HG03460 (cell line): ENCODE measurements around the gene H19.

Source experiments
- ATAC-seq: cut with Tn5 transposase; IDR thresholded peaks from one replicate; pipeline ENCODE4 v1.9.1; 2021; ENCODE audit not compliant: unreplicated experiment

H19 gene

GRCh38 chr11:1997755-1998154 lies at the start of gene H19:
H19 (minus strand) TSS chr11:1997842.
- no peak for ATAC-seq

DNA sequence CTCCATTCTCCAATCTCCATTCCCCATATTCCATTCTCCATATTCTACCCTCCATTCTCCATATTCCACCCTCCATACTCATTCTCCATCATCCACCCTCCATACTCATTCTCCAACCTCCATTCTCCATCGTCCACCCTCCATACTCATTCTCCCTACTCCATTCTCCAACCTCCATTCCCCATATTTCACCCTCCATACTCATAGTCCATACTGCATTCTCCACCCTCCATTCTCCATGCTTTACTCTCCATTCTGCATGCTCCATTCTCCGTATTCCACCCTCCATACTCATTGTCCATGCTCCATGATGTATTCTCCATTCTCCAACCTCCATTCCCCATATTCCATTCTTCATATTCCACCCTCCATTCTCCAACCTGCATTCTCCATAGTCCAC lies 44.3 kb upstream of the H19 start:
- ATAC-seq: no peak

- ATAC-seq: no peak
Observed at GRCh38 chr11:2041153-2041552, 43.5 kb upstream of the H19 start.

DNA sequence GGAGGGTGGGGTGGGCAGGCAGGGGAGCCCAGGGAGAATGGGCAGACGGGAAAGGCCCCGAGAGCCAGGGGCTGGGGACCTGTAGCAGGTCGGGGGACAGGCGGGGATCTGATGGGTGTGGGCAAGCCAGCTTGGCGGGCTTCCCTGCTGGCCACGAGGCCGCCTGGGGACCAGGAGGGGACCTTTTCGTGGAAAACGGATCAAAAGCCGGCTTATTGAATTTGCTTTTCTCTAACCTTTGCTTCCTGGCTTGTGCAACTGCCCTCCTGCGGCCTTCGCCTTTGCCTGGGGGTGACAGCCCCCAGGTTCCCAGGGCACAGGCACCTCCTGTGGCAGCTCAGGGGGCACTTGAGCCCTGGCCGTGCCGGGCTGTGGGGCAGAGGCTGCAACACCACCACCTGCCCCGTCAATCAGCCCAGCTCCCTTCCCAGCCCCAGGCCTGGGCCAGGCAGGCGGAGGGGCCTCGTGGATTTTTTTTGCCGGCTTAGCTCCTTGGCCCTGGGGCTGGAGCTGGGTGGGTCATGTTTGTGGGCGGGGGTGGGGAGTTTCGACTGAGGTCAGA lies 41.6 kb upstream of the H19 start:
- ATAC-seq: no peak

DNA sequence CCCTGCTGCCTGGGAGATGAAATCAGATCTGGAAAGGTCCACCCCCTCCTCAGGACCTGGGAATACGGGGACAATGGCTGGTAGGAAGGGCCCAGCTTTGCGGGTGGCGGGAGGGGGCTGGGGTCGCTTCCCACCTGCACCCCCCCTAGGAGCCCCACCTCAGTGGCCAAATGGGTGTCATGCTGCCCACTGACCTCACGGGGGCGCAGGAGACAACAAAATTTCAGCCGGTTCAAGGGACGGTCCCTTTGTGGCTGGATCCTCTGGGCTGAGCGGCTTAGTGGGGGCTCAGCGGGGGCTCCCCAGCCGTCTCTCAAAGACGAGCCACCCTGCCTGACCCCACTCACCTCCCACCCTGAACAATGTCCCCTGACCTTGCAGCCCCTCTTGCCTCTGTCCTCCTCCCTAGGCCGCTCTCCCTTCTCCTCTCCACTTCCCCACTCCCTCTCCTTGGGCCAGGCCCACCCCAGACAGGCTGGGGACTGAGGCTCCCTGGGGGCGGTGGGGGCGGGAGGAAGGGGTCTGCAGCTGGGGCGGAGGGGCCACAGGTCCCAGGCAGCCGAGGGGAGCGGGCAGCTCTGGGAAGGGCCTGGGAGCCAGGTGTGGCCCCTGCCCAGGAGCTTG lies 39.3 kb upstream of the H19 start:
- no peak for ATAC-seq

DNA sequence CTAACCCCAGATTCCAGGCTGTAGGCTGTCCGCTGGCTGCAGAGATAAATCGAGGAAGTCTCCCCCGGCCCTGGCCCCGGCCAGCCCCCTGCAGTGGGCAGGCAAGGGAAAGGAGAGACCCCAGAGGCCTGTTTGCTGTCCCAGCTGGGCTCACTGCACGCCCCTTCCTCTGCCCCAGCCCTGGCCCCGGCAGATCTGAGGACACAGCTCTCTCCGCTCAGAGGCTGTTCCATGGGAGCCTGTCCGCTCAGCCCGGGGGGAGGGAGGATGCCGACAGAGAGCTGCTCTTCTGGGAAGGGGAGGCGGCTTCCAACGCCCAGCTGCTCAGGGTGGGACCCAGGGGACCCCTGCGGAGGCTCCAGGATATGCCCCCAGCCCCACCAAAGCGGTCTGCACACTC lies 37.7 kb upstream of the H19 start:
- ATAC-seq: no peak

- no peak for ATAC-seq
Observed at GRCh38 chr11:2031058-2031457, 33.4 kb upstream of the H19 start.

GRCh38 chr11:2027708-2028107 lies 30.1 kb upstream of the H19 start:
- no peak for ATAC-seq

- ATAC-seq: no peak
Observed at GRCh38 chr11:2015025-2015424, 17.4 kb upstream of the H19 start.

- ATAC-seq: no peak
Observed at GRCh38 chr11:2012440-2012839, 14.8 kb upstream of the H19 start.

DNA sequence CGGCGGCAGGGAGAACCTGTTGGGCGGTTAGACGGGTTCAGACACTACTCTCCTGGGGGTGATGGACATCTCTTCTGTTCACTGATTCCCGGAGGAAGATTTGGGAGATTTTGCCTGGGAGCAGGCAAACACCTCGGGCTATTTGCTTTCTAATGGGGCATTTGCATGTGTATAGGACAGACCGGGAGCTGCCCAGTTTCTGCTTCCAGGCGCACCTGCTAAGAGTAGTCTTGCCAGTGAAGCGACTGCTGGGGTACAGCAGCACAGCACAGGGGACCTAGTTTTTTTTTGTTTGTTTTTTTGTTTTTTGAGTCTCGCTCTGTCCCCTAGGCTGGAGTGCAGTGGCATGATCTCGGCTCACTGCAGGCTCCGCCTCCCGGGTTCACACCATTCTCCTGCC lies 6.8 kb upstream of the H19 start:
- ATAC-seq: no peak

DNA sequence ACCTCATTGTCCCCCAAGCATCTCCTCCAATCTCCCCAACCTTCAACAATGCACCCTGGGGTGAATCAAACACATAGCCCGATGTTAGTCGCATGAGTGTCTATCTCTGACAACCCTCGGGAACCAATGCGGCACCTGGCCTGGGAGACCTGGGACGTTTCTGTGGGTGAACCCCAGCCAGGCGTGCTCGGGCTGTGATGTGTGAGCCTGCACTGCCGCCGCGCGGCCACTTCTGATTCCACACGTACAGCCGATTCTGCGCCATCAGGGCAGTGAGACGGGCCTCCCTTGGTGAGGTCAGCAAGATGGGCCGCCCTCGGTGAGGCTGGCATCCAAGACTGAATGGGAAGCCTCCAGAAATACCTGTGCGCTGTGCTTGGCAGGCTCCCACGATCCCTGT lies 5.2 kb upstream of the H19 start:
- ATAC-seq: no peak

- no peak for ATAC-seq
Observed at GRCh38 chr11:2002042-2002776, 4.6 kb upstream of the H19 start.

- ATAC-seq: no peak
Observed at GRCh38 chr11:1998861-1999260, 1.2 kb upstream of the H19 start.

DNA sequence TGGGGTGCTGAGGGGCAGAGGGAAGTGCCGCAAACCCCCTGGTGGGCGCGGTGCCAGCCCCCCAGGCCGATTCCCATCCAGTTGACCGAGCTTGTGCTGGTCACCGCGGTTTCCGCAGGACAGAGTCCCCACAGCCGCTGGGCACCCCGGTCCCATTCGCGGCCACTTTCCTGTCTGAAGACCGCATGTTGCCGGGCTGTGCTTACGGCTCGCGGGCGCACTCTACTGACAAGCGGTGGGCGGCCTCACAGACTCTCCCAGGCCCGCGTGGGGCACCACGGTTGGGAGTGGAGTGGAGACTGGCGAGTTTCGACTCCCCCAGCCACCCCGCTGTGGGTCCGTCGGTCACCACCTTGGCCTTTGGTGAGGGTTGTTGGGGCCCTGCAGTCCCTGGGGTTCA lies 648 bp upstream of the H19 start:
- ATAC-seq: no peak

DNA sequence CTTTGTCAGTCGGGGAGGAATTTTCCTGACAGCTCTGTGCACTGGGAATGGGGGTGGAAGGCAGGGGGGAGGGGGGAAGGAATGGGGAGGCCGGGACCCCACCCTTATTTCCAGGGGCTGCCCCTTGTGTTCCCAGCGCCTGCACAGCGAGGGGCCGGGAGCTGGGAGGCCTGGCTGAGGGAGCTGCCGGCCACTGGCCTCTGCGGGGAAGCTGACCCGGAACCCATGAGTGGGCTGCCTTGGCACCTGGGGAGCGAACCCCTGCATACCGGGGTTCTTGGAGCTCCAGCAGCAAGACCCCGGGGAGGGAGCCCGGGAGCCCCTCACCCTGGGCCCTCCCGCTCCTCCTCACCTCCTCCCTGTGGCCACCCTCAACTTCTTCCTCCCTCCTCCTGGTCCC lies 3.5 kb downstream of the H19 start:
- no peak for ATAC-seq

DNA sequence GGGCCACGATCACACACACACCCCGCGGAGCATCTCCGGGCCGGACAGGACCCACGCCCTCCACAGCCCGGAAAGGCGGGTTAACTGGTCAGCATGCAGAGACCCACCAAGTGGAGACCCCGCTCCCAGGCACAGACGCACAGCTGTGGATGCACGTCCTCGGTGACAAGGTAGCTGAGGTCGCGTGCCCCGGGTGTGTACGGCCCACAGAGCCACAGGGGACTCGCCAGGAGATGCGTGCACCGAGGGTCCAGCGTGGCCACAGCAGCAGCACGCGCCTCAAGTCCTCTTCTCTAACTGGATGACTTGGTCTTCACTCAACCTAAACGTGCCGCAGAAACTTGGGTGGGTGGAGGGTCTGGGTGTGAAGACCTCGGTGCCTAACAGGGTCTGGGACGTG lies 5.5 kb downstream of the H19 start:
- no peak for ATAC-seq

DNA sequence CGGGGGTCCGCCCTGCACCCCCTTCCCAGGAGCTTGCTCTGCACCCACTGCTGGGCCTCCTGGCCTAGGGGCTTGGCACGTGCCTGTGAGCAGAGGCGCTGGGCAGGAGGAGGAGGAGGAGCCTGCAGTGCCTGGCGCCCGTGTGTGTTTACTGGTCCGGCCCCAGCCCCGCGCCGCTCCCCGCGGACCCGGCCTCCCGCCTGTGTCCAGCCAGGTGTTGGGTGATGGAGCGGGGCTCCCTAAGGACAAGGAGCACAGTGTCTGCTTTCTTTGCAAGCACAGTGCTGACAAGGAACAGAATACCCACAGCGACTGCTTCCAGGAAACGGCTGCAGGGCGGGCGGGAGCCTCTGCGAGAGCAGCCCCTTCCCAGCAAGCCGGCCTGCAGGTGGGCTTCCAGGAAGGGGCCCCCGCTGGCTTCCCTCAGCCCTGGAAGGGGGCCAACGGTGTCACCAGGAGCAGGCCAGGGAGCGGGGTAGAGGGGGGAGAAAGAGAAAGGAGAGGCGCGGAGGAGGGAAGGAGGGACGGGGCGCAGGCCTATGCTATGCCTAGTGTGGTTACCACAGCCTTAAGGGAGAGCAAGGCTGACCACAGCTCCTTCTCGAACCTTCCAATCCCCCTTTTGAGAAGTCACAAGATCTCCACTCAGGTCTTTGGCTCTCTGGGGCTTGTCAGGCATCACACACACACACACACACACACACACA lies 6.6 kb downstream of the H19 start:
- no peak for ATAC-seq

DNA sequence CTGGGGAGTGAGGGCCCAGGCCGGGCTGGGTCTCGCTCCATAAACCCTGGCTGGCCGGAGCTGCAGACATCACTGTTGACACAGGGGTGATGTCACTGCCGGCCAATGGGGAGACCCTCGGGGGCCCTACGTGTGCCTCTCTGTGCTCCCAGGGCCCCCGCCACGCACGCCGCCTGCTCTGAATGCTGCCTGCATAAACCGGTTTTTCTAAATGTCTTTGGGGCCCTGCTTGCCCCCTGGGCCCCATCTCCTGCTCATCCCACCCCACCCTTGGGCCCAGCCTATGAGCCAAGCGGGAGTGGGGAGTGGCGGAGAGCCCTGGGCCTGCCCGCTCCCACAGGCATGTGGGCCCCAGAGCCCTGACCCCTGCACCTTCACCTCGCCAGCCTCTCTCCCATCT lies 7.7 kb downstream of the H19 start:
- ATAC-seq: no peak

GRCh38 chr11:1988667-1989317 lies 8.8 kb downstream of the H19 start:
- no peak for ATAC-seq

DNA sequence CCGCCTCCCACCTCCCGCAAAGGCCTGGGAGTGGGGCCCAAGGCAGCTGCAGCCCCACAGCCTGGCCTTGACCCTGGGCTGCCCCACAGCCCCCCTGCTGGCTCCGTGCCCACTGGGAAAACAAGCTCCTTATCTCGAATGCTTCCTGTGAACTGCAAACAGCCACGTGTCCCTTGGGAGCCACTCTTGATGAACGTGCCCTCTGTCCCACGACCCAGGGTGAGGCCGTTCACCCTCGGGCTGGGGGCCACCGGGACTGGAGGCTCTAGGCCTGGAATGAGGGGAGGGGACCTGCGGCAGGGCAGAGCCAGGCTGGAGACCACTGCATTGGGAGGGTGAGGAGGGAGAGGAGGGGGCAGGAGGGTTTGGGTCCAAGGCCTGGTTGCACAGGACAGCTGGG lies 9.5 kb downstream of the H19 start:
- no peak for ATAC-seq

DNA sequence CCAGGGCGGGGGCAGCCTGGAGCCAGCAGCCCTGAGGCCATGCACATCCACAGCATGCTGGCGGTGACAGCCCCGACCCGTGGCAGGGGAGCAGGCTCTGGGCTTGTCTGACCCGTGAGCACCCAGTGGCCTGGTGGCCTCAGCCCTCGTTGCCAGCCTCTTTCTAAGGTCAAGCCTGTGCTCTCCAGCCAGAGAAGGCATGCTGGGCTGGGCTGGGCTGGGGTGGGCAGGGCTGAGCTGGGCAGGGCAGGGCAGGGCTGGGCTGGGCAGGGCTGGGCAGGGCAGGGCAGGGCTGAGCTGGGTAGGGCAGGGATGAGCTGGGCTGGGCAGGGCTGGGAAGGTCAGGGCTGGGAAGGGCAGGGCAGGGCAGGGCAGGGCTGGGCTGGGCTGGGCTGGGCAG lies 10.6 kb downstream of the H19 start:
- no peak for ATAC-seq
